Endothelial cell of umbilical vein (primary cell): ENCODE data around the gene STAG1.

Experiments used
- CTCF ChIP-seq, 2 donors: IDR thresholded peaks; 1 replicate in 1 of 2; 2 replicates in 1 of 2; pipeline ENCODE4 v1.5.1; 2011; ENCODE audit warnings: low read length in 2 of 2, mild to moderate bottlenecking in 2 of 2, moderate library complexity in 2 of 2, control low read depth in 1 of 2, inconsistent platforms in 1 of 2, low read depth in 1 of 2; ENCODE audit not compliant: insufficient read depth in 1 of 2; ENCODE audit errors: extremely low read depth in 1 of 2
- EZH2 ChIP-seq: IDR thresholded peaks from 2 replicates; pipeline ENCODE4 v1.6.1; 2012; ENCODE audit warnings: borderline replicate concordance, low read depth, mild to moderate bottlenecking, moderate library complexity, low read length, inconsistent platforms; ENCODE audit not compliant: severe bottlenecking
- GATA2 ChIP-seq: IDR thresholded peaks from 2 replicates; pipeline ENCODE4 v1.7.0; 2011; ENCODE audit warnings: low read depth, mild to moderate bottlenecking, moderate library complexity, mixed read lengths, low read length; ENCODE audit not compliant: insufficient read length, insufficient read depth
- MAX ChIP-seq: IDR thresholded peaks from 2 replicates; pipeline ENCODE4 v1.6.1; 2011; ENCODE audit not compliant: insufficient read depth, insufficient read length
- POLR2A ChIP-seq: IDR thresholded peaks from 2 replicates; pipeline ENCODE4 v1.6.1; 2012; ENCODE audit warnings: low read depth, mild to moderate bottlenecking, control low read depth, low read length
- POLR2AphosphoS5 ChIP-seq: IDR thresholded peaks from 2 replicates; pipeline ENCODE4 v1.6.1; 2012; ENCODE audit warnings: low read depth, mild to moderate bottlenecking, control low read depth, low read length, moderate library complexity; ENCODE audit not compliant: insufficient read depth

GRCh38 chr3:136690599-136690998 is 61.6 kb downstream of the STAG1 start:
- TF ChIP-seq POLR2A (no peak), POLR2AphosphoS5 (no peak), CTCF (IDR thresholded peaks at IDR 0.05; ENCODE audit: extremely low read depth in 1 of 2, insufficient read depth in 1 of 2, low read depth in 1 of 2, low read length in 2 of 2) (no peak), EZH2 (no peak), MAX (no peak), GATA2 (no peak)
